ENCODE measurements around the gene MOCS3. TPM values are rescaled to one million over a fixed set of nuclear protein-coding genes. Genes with fewer than 3 reads are reported as not detected.

MOCS3 gene
- total RNA-seq, 1 donor from 2014 or later = 5.6 TPM

GRCh38 chr20:50931306-50932015 is 27.2 kb upstream of the MOCS3 start, which contains the start of gene ADNP:
TSS of gene ADNP (minus strand) at chr20:50931437. CDS start at chr20:50903996, 27,441 bp downstream.
- peak within 1 kb of the TSS; percentile 88 for H3K9ac ChIP-seq
- H3K4me1 ChIP-seq = peaks cover 27% of the 10 kb centered on the region
- TF ChIP-seq EZH2phosphoT487 (IDR thresholded peaks at IDR 0.05) (peak; percentile 43), EZH2 (IDR thresholded peaks at IDR 0.05) (peak; percentile 46), CTCF (IDR thresholded peaks at IDR 0.05) (peak; percentile 75)
- H3K9me3 Mint-ChIP-seq = peaks cover 2% of the 10 kb centered on the region
- peak; percentile 98 for DNase-seq (ENCODE audit: low spot score)
- peaks cover 28% of the 10 kb centered on the region for H4K20me1 ChIP-seq (ENCODE audit: low read depth)
- H3K79me2 ChIP-seq (ENCODE audit: low read depth) = peaks cover 41% of the 10 kb centered on the region
- peak within 1 kb of the TSS; percentile 91 for H3K4me3 Mint-ChIP-seq
- peaks cover 6% of the 10 kb centered on the region for H3K27me3 Mint-ChIP-seq (ENCODE audit: insufficient read depth, low read depth)
- H3K36me3 ChIP-seq = peaks cover 40% of the 10 kb centered on the region
- H3K27me3 ChIP-seq = no peaks in the 10 kb centered on the region
- H2AFZ ChIP-seq (replicated peaks) = peak within 1 kb of the TSS; percentile 51
- peak within 1 kb of the TSS; percentile 100 for H3K27ac Mint-ChIP-seq
- H3K36me3 Mint-ChIP-seq = peaks cover 32% of the 10 kb centered on the region
- H3K4me2 ChIP-seq = peak within 1 kb of the TSS; percentile 92
- H3K9me3 ChIP-seq (ENCODE audit: low read depth) = no peaks in the 10 kb centered on the region
- H3F3A ChIP-seq (ENCODE audit: low read depth) = peaks cover 57% of the 10 kb centered on the region
- H3K4me1 Mint-ChIP-seq = peaks cover 36% of the 10 kb centered on the region
- H3K4me3 ChIP-seq = peak within 1 kb of the TSS; percentile 85
- peak within 1 kb of the TSS; percentile 96 for H3K27ac ChIP-seq

GRCh38 chr20:50932016-50932485 is 26.6 kb upstream of the MOCS3 start:
- H3K9me3 ChIP-seq (ENCODE audit: low read depth) = no peaks in the 10 kb centered on the region
- H3K4me1 ChIP-seq = peaks cover 21% of the 10 kb centered on the region
- H3K27ac ChIP-seq = peak overlapping the region; percentile 96
- H3K36me3 Mint-ChIP-seq = peaks cover 29% of the 10 kb centered on the region
- peak overlapping the region; percentile 55 for H3K4me2 ChIP-seq
- peaks cover 2% of the 10 kb centered on the region for H3K9me3 Mint-ChIP-seq
- peaks cover 60% of the 10 kb centered on the region for H3F3A ChIP-seq (ENCODE audit: low read depth)
- no peak overlapping the region for H3K9ac ChIP-seq
- TF ChIP-seq CTCF (IDR thresholded peaks at IDR 0.05) (no peak), EZH2 (IDR thresholded peaks at IDR 0.05) (no peak), EZH2phosphoT487 (IDR thresholded peaks at IDR 0.05) (no peak)
- H3K4me3 ChIP-seq = peak overlapping the region; percentile 49
- H3K27me3 ChIP-seq = no peaks in the 10 kb centered on the region
- peak overlapping the region; percentile 42 for H3K27ac Mint-ChIP-seq
- peaks cover 35% of the 10 kb centered on the region for H3K79me2 ChIP-seq (ENCODE audit: low read depth)
- H4K20me1 ChIP-seq (ENCODE audit: low read depth) = peaks cover 22% of the 10 kb centered on the region
- peak overlapping the region; percentile 17 for H2AFZ ChIP-seq (replicated peaks)
- peak overlapping the region; percentile 76 for H3K4me3 Mint-ChIP-seq
- DNase-seq (ENCODE audit: low spot score) = no peak
- H3K4me1 Mint-ChIP-seq = peaks cover 31% of the 10 kb centered on the region
- peaks cover 6% of the 10 kb centered on the region for H3K27me3 Mint-ChIP-seq (ENCODE audit: insufficient read depth, low read depth)
- H3K36me3 ChIP-seq = peaks cover 38% of the 10 kb centered on the region

GRCh38 chr20:50932691-50933280 is 25.8 kb upstream of the MOCS3 start:
- H3K27ac ChIP-seq = no peak overlapping the region
- Mint-ChIP-seq H3K27me3 (ENCODE audit: insufficient read depth, low read depth) (peaks cover 6% of the 10 kb centered on the region), H3K36me3 (peaks cover 26% of the 10 kb centered on the region), H3K27ac (no peak overlapping the region), H3K4me3 (peak overlapping the region; percentile 14), H3K9me3 (peaks cover 2% of the 10 kb centered on the region), H3K4me1 (peaks cover 24% of the 10 kb centered on the region)
- no peak for DNase-seq (ENCODE audit: low spot score)
- no peak overlapping the region for H3K4me3 ChIP-seq
- peaks cover 15% of the 10 kb centered on the region for H4K20me1 ChIP-seq (ENCODE audit: low read depth)
- H3K27me3 ChIP-seq = no peaks in the 10 kb centered on the region
- peaks cover 14% of the 10 kb centered on the region for H3K4me1 ChIP-seq
- peaks cover 60% of the 10 kb centered on the region for H3F3A ChIP-seq (ENCODE audit: low read depth)
- no peak overlapping the region for H3K4me2 ChIP-seq
- no peak overlapping the region for H3K9ac ChIP-seq
- TF ChIP-seq EZH2phosphoT487 (IDR thresholded peaks at IDR 0.05) = no peak
- TF ChIP-seq CTCF (IDR thresholded peaks at IDR 0.05) = no peak
- no peak for TF ChIP-seq EZH2 (IDR thresholded peaks at IDR 0.05)
- H3K9me3 ChIP-seq (ENCODE audit: low read depth) = no peaks in the 10 kb centered on the region
- H2AFZ ChIP-seq (replicated peaks) = no peak overlapping the region
- H3K79me2 ChIP-seq (ENCODE audit: low read depth) = peaks cover 28% of the 10 kb centered on the region
- H3K36me3 ChIP-seq = peaks cover 31% of the 10 kb centered on the region

Data from neural progenitor cell (in vitro differentiated cells).